ENCODE data around the gene WDR59.
"Not testable (repeated sequence)": the region's sequence is repeated elsewhere in the genome, so short reads cannot be mapped to it uniquely, and the experiment has no call there.

WDR59 gene

DNA sequence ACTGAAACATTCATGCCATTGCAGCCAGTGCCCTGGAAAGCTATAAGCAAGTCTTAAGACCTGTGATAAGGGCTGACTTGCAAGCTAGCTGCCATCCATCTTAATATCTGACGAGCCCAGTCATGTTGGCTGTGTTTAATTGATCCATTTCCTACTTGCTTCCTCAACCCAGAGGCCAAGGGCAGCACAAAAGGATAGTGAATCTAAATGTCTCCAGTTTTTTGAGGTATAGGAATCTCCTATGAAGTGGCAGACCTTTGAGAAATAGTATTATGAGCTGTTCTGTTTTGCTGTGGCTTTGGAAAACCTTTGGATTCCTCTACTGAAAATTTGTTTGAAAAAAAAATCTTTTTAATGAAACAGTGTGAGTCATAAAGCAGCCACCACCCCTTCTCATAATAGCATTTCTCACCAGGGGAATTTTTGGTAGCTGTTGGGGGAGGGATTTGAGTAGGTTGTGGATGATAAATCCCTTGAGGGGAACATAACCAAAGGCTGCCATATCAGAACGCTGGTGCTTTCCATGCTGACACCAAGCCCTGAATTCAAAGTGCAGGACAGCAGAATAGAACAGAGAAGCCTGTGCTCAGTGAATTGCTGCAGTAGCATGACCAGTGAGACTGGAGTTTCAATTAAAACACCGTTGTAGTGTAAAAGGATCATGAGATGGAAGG is 26.8 kb upstream of the WDR59 start:
- DNase-seq (ENCODE audit: low spot score): peak; percentile 60

DNA sequence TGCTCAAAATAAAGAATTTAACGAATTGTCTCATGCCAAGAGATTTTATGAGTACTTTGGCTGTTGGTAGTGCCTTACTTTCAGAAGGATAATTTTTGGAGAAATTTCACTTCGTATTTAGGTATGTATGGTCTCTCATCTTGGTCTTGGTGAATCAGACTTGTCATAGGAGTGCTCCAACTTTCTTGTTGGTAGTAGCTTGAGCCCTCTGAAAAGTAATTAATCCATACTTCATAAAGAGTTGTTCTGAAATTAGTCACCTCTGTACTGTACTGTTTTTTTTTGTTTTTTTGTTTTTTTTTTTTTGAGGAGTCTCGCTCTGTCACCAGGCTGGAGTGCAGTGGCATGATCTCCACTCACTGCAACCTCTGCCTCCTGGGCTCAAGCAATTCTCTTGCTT is 25.5 kb upstream of the WDR59 start:
- no peak for DNase-seq (ENCODE audit: low spot score)

DNA sequence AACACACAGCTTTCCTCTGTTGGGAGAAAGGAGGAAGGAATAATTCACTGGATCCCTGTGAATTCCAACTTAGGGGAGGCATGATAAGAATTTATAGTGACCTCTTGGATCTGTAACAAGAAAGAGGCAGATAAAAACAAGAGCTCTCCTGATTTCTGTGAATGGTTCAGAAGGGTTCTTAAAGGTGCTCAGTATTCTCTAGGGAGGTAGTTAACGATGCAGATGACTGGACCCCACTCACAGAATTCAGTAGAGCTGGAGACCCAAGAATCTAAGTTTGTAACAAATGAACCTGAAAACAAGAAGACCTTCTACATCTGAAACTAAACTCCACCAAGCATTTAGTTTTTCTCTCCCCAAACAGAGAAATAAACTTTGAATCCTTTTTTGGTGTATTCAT is 22.5 kb upstream of the WDR59 start:
- DNase-seq (ENCODE audit: low spot score): no peak

DNA sequence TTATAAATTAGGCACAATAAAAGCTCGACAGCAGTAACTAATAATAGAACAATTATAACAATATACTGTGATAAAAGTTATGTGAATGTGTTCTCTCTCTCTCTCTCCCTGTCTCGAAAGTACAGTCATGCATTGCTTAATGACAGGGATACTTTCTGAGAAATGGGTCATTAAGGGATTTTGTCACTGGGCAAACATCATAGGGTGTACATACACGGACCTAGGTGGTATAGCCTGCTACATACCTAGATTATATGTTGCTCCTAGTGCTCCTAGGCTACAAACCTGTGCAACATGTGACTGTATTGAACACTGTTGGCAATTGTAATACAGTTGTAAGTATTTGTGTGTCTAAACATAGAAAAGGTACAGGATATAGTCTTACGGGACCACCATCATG is 20.8 kb upstream of the WDR59 start:
- DNase-seq (ENCODE audit: low spot score): no peak

DNA sequence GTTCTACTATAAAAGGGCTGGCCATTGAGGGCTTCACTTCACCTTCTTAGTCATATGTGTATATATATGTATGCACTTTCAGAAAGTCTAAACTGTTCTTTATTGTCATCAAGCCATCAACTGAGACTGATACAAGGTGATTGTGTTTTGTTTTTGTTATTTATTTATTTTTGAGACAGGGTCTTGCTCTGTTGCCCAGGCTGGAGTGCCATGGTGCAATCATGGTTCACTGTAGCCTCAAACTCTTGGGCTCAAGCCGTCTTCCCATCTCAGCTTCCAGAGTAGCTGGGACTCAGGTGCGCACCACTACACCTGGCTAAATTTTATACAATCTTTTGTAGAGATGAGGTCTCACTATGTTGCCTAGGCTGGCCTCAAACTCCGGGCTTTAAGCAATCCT is 19.5 kb upstream of the WDR59 start:
- DNase-seq (ENCODE audit: low spot score): no peak

DNA sequence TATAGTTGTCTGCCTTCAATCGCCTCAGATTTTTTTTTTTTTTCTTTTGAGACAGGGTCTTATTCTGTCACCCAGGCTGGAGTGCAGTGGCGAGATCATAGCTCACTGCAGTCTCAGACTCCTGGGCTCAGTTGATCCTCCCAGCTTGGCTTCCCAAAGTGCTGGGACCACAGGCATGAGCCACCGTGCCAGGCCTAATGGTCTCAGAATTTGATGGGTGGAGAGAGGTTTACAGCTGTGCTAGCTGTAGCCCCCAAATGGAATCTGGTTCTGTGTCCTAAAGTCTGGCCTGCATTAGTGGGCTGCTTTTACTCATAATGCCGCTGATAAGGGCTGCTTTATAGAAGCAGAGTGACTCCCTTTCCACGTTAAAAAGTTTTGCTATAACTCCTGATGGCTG is 19.0 kb upstream of the WDR59 start:
- no peak for DNase-seq (ENCODE audit: low spot score)

DNA sequence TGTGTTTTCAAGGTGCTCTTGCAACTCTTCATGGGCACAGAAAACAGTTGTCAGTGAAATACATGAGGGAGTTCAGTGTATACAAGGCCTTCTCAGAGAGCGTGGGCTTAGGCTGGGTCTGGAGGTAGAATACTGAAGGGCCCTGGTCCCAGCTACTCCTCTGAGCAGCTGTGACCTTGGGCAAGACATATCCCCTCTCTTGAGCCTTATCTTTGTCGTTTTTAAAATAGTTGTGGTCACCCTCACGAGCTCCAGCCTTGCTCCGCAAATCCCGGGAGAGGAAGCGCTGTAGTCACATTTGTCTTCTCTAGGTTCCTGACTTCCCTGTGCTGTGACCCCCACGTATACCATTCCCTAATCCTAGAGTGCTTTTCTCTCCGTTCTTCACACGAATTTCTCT is 17.6 kb upstream of the WDR59 start:
- DNase-seq (ENCODE audit: low spot score): no peak

DNA sequence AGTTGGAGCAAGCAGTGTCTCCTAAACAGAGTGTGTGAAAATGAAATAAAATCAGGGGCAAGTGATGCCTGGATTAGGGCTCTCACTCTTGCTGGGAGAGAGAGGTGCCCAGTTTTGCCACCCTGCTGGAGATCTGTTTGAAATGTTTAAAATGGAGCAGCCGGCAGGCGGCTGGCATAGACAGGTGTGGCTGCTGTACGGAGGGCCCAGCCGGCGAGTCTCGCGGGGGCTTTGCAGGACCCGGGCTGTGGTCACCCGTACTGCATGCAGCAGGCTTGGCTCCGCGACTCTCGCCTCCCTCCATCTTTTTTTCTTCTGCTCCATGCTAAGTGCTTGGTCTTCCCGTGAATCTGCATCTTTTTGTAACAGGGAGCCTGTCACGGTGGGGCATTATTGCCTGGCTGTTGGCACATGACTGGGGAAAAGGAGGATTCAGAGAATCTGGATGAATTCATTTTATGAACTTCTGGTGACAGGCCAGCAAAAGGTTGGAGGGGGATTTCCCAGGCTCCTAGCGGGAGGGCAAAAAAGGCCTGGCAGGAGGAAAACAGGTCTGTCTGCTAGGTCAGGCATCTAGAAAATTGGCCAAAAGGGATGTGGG is 15.7 kb upstream of the WDR59 start:
- DNase-seq (ENCODE audit: low spot score): peak; percentile 27

DNA sequence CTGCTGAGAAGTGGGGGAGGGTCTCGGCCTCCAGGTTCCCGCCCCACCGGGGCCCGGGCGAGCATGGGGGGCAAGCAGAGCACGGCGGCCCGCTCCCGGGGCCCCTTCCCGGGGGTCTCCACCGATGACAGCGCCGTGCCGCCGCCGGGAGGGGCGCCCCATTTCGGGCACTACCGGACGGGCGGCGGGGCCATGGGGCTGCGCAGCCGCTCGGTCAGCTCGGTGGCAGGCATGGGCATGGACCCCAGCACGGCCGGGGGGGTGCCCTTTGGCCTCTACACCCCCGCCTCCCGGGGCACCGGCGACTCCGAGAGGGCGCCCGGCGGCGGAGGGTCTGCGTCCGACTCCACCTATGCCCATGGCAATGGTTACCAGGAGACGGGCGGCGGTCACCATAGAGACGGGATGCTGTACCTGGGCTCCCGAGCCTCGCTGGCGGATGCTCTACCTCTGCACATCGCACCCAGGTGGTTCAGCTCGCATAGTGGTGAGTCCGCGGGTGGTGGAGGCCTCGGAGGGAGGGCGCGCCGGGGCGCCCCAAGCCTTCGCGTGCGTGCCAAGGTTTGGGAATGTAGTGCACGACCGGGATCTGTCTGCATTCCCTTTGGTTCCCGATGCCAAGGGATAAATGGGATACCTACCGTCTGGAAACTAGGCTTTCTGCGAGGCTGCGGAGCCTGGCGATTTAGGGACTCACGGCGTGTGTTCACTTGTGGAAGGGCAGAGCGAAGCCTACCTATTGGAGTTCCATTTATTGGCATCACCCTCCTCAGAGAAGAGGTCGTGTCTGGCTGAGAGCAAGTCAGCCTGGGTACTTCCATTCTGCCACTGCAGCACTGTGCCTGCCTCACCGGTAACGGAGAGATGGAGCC is 14.9 kb upstream of the WDR59 start:
- DNase-seq (ENCODE audit: low spot score): peak; percentile 58

DNA sequence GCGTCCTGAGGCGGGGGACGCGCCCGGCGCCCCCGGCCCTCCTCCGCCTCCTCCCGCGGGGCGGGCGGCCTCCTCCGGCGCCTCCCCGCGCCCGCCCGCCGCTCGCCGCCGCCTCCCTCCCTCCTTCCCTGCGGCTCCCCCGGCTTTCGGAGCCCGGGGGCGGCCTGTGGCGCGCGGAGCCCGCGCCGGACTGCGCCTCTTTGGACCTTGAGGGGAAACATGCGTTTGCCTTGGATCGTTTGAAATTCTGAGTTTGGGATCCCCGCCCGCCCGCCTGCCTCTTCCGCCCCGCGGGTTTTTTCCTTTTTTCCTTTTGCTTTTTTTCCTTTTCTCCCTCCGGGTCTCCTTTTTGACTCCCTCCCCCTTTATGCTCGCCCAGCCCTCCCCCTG is 14.3 kb upstream of the WDR59 start:
- DNase-seq (ENCODE audit: low spot score): peak; percentile 70

DNA sequence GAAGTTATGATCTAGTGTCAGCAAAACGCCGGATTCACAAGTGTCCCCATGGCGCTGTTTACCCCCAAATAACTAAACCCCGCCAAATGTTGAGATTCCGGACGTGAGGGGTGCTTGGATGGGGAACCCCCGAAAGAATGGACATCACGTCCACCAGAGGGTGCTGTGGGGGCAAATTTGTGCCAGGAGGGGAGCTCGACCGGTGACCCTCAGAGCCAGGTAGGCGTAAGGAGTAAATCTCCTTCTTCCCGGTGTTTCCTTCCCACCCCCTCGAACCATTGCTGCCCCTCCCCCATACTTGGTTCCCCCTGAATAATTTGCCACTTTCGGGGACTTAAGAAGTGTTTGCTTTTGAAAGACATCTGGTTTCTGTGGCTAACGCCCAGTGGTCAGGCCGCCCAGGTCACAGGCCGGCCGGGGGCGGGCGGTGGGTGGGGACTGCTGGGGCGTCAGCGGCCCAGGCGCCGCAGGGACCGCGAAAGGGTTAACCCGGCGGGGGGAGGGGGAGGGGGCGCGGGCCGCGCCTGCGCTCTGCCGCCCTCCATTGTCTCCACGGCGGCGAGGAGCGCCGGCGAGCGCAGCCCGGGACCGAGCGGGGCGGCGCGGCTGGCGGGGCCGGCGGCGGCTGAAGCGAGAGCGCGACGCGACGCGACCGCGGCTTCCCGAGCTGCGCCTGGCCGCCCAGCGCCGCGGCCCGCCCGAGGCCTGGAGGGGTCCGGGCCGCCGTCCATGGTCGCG is 13.7 kb upstream of the WDR59 start, which contains the start of gene ZNRF1:
ZNRF1 (plus strand) TSS at position 544 of the 738 bp plus-strand sequence. CDS start 648 bp downstream, outside the sequence.
- DNase-seq (ENCODE audit: low spot score): peak; percentile 96

DNA sequence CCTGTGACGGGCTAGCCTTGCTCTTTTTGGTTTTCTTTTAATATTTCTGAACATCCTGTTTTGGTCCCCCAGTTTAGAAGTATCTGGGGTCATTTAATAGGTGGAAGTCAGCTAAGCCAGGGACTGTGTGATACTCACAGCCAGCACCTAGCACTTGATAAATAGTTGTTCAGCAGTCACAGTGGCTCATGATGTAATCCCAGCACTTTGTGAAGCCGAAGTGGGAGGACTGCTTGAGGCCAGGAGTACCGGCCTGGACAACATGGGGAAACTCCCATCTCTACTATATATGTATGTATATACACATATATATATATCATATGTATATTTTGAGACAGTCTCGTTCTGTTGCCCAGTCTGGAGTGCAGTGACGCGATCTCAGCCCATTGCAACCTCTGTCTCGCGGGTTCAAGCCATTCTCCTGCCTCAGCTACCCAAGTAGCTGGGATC is 12.1 kb upstream of the WDR59 start:
- no peak for DNase-seq (ENCODE audit: low spot score)

DNA sequence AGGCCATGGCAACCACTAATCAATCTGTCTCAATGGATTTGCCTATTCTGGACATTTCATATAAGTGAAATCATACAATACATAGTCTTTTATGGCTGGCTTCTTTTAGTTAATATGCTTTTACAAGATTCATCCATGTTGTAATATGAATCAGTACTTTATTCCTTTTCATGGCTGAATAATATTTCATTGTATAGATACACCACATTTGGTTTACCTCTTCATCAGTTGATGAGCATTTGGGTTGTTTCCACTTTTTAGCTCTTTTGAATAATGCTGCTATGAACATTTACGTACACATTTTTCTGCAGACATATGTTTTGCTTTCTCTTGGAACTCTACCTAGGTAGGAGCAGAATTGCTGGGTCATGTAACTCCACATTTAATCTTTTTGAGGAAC is 11.1 kb upstream of the WDR59 start:
- no peak for DNase-seq (ENCODE audit: low spot score)

DNA sequence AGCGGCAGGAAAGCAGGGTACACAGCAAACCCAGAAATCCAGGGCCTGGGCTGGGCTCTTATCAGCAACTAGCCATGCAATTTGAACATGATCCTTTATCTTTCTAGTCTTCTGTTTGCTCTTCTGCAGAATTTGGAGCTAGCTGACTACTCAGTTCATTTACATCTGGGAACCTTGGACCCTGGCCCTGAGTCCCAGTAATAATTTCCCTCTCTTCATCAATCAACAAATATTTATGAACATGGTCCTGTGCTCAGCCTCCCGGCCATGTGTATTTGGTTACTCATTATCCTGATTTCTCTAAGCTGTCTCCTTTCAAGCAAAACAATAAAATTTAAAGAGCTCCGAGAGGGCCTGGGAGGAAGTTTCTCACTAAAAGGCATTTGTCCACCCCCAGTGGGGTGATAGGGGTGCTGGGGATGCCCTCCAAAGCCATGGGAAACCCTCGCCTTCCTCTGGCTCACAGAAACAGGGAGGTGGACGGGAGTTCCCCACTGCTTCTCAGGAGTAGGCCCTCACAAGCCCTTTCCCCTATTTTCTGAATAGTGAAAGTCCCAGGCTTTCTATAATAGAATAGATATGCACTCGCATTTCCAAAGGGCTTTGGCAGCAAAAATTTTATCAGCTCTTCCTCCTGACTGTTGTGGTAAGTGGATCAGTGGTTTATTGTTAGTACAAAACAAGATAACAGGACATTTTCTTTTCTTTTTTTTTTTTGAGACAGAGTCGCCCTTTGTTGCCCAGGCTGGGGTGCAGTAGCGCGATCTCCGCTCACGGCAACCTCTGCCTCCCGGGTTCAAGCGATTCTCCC is 6.9 kb upstream of the WDR59 start:
- no peak for DNase-seq (ENCODE audit: low spot score)

DNA sequence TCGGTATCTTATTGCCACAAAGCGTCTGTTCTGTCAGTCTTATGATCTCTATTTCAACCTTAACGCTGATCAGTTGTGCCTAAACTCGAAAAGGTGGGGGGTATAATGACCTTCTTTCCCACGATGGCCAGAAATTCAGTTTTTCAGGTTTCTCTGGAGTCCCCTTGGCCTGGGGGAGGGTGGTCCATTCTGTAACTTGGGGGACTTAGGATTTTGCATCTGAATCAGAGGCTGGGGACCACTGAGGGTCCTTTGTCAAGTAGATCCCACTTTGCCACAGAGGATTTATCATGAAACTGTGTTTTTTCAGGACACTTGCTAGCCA is 6.3 kb upstream of the WDR59 start:
- no peak for DNase-seq (ENCODE audit: low spot score)

DNA sequence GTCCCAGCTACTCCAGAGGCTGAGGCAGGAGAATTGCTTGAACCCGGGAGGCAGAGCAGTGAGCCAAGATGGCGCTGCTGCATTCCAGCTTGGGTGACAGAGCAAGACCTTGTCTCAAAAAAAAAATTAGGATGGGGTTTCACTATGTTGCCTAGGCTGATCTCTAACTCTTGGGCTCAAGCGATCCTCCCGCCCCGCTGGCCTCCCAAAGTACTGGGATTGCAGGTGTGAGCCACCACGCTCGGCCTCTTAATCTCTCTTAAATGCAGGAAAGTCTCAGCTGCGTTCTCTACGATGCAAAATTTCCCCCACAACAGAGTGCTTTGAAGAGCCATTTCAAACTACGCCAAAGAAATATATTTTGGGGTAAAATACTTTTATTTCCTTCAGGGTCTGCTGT is 5.9 kb upstream of the WDR59 start:
- no peak for DNase-seq (ENCODE audit: low spot score)

DNA sequence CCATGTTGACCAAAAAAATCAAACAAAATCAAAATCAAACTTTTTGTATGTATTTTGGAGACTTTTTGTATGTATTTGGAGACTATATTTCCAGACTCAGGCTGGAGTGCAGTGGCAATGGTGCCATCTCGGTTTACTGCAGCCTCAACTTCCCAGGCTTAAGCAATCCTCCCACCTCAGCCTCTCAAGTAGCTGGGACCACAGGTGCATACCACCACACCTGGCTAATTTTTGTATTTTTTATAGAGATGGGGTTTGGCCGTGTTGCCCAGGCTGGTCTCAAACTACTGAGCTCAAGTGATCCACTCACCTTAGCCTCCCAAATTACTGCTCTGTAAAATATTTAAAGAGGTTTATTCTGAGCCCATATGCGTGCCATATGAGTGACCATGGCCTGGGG is 4.9 kb upstream of the WDR59 start:
- DNase-seq (ENCODE audit: low spot score): not testable (repeated sequence)

DNA sequence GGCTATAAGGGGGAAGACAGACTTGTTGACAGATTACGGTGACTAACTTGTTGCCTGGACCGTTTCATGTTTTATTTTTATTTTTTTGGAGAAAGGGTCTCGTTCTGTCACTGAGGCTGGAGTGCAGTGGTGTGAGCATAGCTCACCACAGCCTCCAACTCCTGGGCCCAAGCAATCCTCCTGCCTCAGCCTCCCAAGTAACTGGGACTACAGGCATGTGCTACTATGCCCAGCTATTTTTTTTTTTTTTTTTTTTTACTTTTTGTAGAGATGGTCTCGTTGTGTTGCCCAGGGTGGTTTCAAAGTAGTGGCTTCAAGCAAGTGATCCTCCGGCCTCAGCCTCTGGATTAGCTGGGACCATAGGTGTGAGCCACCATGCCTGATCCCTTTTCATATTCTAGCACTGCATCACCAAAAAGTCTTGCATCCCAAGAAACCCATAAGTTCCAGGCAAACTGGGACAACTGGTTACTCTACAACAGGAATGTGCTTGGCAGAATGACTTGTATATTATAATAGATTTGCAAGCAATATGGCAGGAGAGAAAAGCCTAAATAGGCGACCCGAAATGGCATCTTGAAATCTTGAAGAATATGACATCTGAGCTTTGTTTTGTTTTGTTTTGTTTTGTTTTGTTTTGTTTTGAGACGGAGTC is 2.2 kb upstream of the WDR59 start:
- no peak for DNase-seq (ENCODE audit: low spot score)

DNA sequence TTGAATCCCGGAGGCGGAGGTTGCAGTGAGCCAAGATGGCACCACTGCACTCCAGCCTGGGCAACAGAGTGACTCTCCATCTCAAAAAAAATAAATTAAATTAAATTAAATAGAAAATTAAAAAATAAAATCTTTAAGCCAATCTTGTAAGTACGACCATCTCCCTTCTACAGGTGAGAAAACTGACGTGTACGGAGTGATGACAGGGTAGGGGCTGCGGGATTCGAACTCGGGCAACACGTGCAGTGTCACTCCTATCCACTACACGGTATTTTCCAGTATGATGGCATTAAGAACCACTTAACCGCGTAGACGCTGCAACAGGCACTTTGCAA is 762 bp downstream of the WDR59 start:
- no peak for DNase-seq (ENCODE audit: low spot score)

DNA sequence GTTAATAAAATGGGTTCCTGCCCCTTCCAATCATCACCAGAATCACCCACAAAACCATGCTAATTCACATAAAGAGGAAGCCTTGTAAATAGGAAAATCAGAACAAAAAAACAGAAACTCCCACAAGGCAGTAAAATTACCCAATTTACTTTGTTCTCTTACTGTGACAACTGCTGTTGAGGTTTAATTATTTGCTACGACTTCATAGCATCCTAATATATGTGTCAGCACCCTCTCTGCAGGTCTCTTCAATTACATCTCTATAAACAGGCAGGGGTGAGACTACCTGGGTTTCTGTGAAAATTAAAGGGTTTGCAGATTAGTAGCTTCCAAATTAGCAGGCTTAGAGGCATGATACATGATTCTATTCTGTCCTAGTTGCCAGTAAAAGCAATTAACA is 2.7 kb downstream of the WDR59 start:
- DNase-seq (ENCODE audit: low spot score): no peak

DNA sequence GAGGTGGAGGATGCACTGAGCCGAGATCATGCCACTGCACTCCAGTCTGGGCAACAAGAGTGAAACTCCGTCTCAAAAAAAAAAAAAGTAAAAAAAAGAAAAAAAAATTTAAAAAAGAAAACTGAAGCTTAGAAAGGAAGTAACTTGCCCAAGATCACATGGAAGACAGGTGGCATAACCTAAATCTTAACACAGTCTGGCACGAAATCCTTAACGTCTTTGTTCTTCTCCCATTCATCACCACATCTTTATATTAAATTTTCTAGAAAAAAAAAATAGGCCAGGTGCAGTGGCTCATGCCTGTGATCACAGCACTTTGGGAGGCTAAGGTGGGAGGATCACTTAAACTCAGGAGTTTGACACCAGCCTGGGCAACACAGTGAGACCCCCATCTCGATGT is 9.3 kb downstream of the WDR59 start:
- DNase-seq (ENCODE audit: low spot score): no peak
